Fibroblast of skin of scalp (primary cell): ENCODE data around the gene S100A16.
A peak's percentile ranks its signal among the peaks of the same experiment; 100 is the strongest.

Source experiments
- DNase-seq: peaks from one replicate; pipeline ENCODE4 v3.0.0-alpha.2; 2013

S100A16 gene

DNA sequence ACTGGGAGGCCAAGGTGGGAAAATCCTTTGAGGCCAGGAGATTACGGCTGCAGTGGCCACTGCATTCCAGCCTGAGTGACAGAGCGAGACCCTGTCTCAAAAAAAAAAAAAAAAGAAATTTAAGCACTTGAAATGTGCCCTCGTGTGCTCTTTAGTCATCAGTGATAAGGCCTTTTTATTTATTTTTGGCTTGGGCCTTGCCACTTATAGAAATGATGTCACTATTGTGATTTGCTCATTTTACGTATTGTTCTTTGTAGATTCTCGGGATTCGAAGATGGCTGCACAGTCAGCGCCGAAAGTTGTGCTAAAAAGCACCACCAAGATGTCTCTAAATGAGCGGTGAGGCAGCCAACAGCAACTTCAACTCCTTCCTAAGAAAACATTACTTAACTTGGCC is 23.4 kb upstream of the S100A16 start:
- no peak for DNase-seq

- no peak for DNase-seq
Measured at GRCh38 chr1:153635872-153636271, 22.9 kb upstream of the S100A16 start.

- DNase-seq, result peak; percentile 99
Measured at GRCh38 chr1:153633754-153634665, 21.1 kb upstream of the S100A16 start, which contains the start of gene CHTOP. Gene CHTOP, plus strand, starts transcription at chr1:153634066. Its CDS starts 2,523 bp downstream, at chr1:153636589.

- no peak for DNase-seq
Measured at GRCh38 chr1:153633161-153633753, 20.3 kb upstream of the S100A16 start.

- DNase-seq, result peak; percentile 31
Measured at GRCh38 chr1:153631047-153632022, 18.4 kb upstream of the S100A16 start.

GRCh38 chr1:153630384-153630783 is 17.4 kb upstream of the S100A16 start:
- no peak for DNase-seq

DNA sequence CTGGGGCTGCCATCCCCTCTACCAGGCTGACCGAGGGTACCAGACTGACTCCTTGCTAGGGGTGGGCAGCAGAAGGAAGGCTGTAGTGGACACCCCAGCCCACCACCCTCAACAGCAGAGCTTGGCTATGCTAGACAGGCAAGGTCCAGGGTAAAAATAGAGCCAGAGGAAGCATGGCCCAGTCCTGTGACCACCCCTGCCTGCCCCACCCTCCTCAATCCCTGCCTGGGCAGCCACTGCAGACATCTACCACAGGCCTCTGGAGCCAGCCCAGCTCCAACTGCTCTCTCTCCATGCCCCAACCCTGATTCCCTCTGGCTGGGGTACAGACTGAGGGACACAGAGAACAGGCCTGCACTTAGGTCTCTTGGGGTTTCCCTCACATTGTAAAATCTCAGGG is 17.0 kb upstream of the S100A16 start:
- no peak for DNase-seq

- no peak for DNase-seq
Measured at GRCh38 chr1:153629343-153629665, 16.4 kb upstream of the S100A16 start.

DNA sequence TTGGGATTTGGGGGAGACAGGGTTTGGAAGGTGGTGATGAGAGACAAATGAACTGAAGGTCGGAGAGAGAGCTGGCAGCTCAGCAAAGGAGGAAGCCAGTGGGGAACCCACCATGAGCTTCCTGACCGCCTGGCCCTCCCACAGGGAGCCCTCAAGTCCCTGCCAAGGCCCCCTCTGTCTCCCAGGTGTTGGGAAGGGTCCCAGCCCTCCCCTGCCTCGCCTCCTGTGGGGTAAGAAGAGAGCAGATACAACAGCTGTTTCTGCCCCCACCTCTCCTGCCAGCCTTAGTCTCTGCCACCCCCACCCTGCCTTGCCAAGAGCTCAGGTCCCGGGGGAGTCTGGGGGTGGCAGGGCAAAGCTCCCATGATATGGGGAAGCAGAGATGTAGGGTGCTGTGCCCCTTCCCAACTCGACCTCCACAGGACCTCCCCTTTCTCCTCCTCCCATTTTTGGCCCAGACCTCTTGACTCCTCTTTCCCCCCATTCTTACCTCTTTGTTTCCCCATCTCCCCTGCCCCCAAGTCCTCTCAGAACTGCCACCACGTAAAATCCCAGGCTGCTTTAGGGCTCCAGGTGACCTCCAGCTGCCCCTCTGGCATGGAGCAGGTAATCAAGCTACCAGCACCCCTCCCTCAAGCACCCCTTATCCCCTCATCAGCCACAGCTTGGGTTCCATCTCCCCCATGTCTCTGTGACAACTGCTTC is 15.9 kb upstream of the S100A16 start:
- DNase-seq, result no peak

- no peak for DNase-seq
Measured at GRCh38 chr1:153627715-153628626, 15.0 kb upstream of the S100A16 start, which contains the start of gene S100A1. Gene S100A1, plus strand, starts transcription at chr1:153628434. Its CDS starts 2,088 bp downstream, at chr1:153630522.

DNA sequence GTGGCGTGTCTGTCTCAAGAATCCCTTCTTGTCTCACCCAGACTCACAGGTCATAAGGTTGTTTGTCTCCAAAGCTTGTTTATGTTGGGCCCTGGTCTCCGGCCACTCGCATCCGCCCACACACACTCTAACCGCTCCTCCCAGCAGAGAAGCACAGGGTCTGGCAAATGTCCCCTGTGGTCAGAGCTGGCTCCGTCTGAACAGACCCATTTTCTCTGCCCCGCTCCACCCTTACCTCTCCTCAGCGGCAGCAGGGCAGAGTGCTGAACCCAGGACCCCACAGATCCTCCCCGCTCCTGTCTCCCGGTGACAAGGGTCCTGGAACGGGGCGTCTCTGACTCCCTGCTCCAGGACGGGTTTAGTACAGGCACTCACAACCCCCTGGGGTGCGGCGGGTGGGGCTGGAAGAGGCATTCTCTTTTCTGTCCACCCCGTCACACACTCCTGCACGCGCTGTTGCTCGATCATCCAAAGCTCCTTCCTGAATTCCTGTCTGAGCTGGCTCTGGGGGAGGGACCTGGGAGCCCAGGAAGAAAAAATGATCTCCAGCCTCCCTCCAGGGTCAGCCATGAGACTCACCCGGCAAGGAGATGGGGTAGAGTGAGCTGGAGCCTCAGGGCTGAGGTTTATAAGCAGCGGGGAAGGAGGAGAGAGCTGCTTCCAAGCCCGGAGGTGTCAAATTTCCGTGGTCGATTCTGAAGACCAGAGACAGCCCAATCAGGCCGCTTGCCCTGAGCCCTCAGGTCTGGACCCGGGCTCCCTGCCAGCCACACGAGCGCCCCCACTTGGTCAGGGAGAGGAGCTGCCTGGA is 14.2 kb upstream of the S100A16 start, which contains the start of gene S100A13:
S100A13 (minus strand) TSS at position 602 of the 811 bp plus-strand sequence. CDS start 1,033 bp downstream, outside the sequence.
- peak; percentile 96 for DNase-seq

DNA sequence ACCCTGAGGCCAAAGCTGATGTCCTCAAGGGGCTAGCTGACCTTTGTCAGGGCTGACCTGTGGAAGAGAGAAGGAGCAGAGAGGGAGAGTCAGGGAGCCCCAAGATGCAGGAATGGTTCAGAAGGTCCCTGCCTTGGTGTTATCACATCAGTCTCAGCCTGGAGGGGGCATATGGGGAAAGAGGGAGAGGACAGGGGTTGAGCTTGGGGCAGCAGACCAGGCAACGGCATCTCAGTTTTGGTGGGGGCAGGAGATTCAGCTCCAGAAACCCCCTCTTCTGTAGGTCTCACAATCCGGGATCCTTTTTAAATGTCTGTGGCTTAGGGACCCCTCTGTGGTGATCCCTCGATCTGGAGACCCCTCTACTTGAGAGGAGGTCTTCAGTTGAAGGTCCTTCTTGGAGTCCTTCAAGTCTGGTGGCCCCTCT is 13.6 kb upstream of the S100A16 start:
- no peak for DNase-seq

GRCh38 chr1:153624965-153625611 is 12.2 kb upstream of the S100A16 start:
- no peak for DNase-seq

- DNase-seq, result no peak
Measured at GRCh38 chr1:153623101-153623500, 10.2 kb upstream of the S100A16 start.

DNA sequence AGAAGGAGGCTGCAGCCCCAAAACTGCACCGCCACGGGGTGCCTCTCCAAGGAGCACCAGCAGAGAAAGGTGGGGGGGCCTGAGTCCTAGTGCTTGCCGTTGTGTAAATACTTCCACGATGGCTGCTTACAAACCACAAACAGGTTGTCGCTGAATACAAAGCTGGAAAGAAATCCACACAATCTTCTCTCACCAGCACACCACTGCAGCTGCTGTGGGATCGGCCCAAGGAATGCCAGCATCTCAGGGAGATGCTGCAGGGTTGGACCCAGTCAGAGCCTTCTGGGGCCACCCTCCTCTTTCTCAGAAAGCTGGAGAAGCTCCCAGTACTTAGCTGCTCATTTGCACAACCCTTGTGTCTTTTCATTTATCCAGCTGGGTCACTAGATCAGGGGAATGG is 6.2 kb upstream of the S100A16 start:
- DNase-seq, result no peak

GRCh38 chr1:153617663-153618062 is 4.7 kb upstream of the S100A16 start:
- DNase-seq, result peak; percentile 70

GRCh38 chr1:153616917-153617311 is 4.0 kb upstream of the S100A16 start:
- no peak for DNase-seq

DNA sequence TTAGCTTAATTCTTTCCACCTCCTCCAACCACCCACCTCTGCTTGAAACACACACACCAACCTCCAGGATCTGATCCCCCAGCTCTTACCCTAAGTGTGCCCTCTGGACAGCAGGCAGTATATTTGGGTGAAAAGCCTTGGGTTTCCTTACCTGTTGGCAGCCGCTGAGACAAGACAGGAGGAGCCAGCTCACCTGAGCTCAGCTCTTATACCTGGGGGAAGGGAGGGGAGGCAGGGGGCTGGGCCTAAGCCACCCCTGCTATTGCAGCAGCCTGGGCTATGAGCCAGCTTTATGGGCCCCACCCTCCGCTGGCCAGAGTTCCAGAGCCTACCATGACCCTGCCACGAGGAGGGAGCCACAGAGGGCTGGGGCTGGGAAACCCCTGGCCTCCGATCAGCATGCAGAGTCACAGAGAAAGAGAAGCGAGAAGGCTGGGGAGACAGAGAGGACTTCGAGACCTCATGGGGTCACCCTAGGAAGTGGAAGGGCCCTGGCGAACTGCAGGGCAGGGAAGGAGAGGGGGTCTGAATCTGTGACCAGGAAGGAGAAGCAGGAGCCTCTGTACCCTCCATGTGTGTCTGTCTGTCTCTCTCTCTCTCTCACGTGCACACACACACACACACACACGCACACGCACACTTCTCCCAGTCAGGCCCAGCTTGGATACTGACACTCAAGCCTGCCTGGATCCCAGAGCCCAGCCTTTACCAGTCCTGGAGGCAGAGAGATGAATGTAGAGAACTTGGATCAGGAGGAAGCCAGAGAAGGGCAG is 3.4 kb upstream of the S100A16 start, which contains the start of gene S100A14:
S100A14 (minus strand) TSS at position 182 of the 773 bp plus-strand sequence. CDS start 467 bp downstream, outside the sequence.
- DNase-seq, result no peak
